Thyroid gland (tissue), 4 donors: ENCODE data around the gene LARGE2.

Experiments
- POLR2A ChIP-seq, 2 donors: fragments of 450-650 bp; IDR thresholded peaks; one replicate each; pipeline ENCODE4 v1.6.1; 2017; ENCODE audit warnings: antibody characterized with exemption in 2 of 2, mild to moderate bottlenecking in 2 of 2, moderate library complexity in 1 of 2
- TF ChIP-seq, protein P1 (sequence below), 6 experiments: fragments of 200-600 bp in 3 of 6; fragments of 450-650 bp in 3 of 6; sonication (generic) in 3 of 6; IDR thresholded peaks; one replicate each; pipeline ENCODE4 v1.5.1; 2016 to 2019; ENCODE audit warnings: antibody characterized with exemption in 6 of 6, mild to moderate bottlenecking in 2 of 6, inconsistent platforms in 1 of 6, moderate library complexity in 1 of 6

DNA sequence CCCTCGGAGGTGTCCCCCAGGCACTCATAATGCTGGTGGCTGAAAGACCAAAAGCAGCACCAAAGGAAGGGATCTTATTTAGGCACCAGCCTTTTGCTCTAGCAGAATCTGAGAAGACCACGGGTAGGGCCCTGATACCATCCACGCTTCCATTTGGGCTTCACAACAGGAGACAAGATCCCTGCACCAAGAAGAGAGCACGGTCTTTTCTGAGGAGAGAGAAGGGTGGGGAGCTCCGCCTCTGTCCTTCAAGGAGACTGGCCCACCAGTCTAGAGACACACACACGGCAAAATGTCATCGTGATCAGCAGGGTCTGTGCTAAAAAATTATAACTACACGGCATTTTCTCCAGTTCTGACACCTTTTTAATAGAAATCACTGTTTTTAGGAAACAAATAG lies 9.8 kb downstream of the LARGE2 start:
- TF ChIP-seq, protein P1, sequence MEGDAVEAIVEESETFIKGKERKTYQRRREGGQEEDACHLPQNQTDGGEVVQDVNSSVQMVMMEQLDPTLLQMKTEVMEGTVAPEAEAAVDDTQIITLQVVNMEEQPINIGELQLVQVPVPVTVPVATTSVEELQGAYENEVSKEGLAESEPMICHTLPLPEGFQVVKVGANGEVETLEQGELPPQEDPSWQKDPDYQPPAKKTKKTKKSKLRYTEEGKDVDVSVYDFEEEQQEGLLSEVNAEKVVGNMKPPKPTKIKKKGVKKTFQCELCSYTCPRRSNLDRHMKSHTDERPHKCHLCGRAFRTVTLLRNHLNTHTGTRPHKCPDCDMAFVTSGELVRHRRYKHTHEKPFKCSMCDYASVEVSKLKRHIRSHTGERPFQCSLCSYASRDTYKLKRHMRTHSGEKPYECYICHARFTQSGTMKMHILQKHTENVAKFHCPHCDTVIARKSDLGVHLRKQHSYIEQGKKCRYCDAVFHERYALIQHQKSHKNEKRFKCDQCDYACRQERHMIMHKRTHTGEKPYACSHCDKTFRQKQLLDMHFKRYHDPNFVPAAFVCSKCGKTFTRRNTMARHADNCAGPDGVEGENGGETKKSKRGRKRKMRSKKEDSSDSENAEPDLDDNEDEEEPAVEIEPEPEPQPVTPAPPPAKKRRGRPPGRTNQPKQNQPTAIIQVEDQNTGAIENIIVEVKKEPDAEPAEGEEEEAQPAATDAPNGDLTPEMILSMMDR (IDR thresholded peaks at IDR 0.05) = no peak
- TF ChIP-seq POLR2A (IDR thresholded peaks at IDR 0.05) = no peak
